Right lobe of liver (tissue), 4 donors: ENCODE results near the gene KLHL2.

Experiments used
- POLR2A ChIP-seq: fragments of 450-650 bp; IDR thresholded peaks from one replicate; pipeline ENCODE4 v1.6.1; 2017; ENCODE audit warnings: antibody characterized with exemption, mild to moderate bottlenecking
- TF ChIP-seq, protein P1 (sequence below), 4 donors: fragments of 200-600 bp in 3 of 4; fragments of 450-650 bp in 1 of 4; IDR thresholded peaks; one replicate each; pipeline versions ENCODE4 v1.5.1 to v1.8.0; 2016 to 2022; ENCODE audit warnings: antibody characterized with exemption in 4 of 4, mild to moderate bottlenecking in 2 of 4
- donor health status: DM: no; HTN: no; CAD: no.
- donor health status: DM: no; HTN: no; CAD: no.
- donor health status: DM: no; HTN: yes; CAD: no.

DNA sequence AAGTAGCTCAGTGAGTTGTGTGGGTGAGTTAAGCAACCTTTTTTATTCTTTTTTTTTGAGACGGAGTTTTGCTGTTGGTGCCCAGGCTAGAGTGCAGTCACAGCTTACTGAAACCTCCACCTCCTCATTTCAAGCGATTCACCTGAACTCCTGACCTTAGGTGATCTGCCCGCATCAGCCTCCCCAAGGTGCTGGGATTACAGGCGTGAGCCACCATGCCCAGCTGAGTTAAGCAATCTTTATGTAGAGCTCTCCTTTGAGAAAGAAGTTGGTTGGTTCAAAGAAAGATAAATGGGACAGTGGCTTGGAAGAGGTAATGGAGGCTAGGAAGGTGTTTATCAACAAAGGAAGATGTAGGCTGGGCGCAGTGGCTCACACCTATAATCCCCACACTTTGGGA is 123.3 kb downstream of the KLHL2 start:
- TF ChIP-seq, protein P1, sequence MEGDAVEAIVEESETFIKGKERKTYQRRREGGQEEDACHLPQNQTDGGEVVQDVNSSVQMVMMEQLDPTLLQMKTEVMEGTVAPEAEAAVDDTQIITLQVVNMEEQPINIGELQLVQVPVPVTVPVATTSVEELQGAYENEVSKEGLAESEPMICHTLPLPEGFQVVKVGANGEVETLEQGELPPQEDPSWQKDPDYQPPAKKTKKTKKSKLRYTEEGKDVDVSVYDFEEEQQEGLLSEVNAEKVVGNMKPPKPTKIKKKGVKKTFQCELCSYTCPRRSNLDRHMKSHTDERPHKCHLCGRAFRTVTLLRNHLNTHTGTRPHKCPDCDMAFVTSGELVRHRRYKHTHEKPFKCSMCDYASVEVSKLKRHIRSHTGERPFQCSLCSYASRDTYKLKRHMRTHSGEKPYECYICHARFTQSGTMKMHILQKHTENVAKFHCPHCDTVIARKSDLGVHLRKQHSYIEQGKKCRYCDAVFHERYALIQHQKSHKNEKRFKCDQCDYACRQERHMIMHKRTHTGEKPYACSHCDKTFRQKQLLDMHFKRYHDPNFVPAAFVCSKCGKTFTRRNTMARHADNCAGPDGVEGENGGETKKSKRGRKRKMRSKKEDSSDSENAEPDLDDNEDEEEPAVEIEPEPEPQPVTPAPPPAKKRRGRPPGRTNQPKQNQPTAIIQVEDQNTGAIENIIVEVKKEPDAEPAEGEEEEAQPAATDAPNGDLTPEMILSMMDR (IDR thresholded peaks at IDR 0.05): no peak
- no peak for TF ChIP-seq POLR2A
